Upper lobe of right lung (tissue), 1 donor: ENCODE data around the gene ABCA3. TPM values are rescaled to one million over a fixed set of nuclear protein-coding genes. Genes with fewer than 3 reads are reported as not detected.
A peak's percentile ranks its signal among the peaks of the same experiment; 100 is the strongest.

Experiments used
- ATAC-seq: fragments of 200-7000 bp; cut with Tn5 transposase; one replicate; pipeline ENCODE4 v1.9.1; 2020; ENCODE audit warnings: mild to moderate bottlenecking, moderate library complexity
- DNase-seq: peaks from one replicate; pipeline ENCODE4 v3.0.0-alpha.2; 2020
- H3K27ac ChIP-seq: fragments of 200-600 bp; one replicate; pipeline ENCODE4 v1.8.0; 2022
- H3K27me3 ChIP-seq: fragments of 200-600 bp; one replicate; pipeline ENCODE4 v1.8.0; 2022; ENCODE audit warnings: mild to moderate bottlenecking
- H3K36me3 ChIP-seq: fragments of 200-600 bp; one replicate; pipeline ENCODE4 v1.8.0; 2022
- H3K4me1 ChIP-seq: fragments of 200-600 bp; one replicate; pipeline ENCODE4 v1.8.0; 2022
- H3K4me3 ChIP-seq: fragments of 200-600 bp; one replicate; pipeline ENCODE4 v1.8.0; 2022; ENCODE audit warnings: mild to moderate bottlenecking
- H3K9me3 ChIP-seq: fragments of 200-600 bp; one replicate; pipeline ENCODE4 v1.8.0; 2022
- CTCF ChIP-seq: fragments of 200-600 bp; IDR thresholded peaks from one replicate; pipeline ENCODE4 v1.8.0; 2022; ENCODE audit warnings: antibody characterized with exemption
- intact Hi-C: fragments of 100-400 bp; cut with DNase I; formaldehyde crosslinking; loops from one replicate; pipeline ENCODE4 v1.11.0; 2022
- total RNA-seq: library from RNA; stranded (reverse); fragmentation: NEBNext Ultra II Directional; extraction: Animal tissue kit (Norgen Biotek cat#: 25700); gene quantifications from one replicate; pipeline ENCODE4 v1.2.1, GENCODE V29; 2021
- donor health status: DM: no; HTN: yes; CAD: no; lungs with severe emphysema.

The ABCA3 gene
- total RNA-seq, 1 donor from 2014 or later = 598 TPM

- H3K9me3 ChIP-seq = no peaks in the 10 kb centered on the region
These were observed 44.8 kb upstream of the ABCA3 start for GRCh38 chr16:2385190-2385836.

DNA sequence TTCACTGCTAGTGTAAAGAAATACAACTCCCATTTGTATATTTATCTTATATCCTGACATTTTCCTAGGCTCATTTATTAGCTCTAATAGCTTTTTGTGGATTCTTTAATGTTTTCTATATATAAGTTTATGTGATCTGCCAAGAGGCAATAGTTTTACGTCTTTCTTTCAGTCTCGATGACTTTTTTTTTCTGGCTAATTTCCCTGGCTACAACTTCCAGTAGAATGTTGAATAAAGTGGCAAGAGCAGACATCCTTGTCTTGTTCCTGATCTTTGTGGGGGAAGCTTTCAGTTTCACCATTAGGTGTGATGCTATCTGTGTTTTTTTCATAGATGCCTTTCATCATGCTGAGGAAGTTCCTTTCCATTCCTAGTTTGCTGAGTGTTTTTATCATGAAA lies 43.9 kb upstream of the ABCA3 start:
- ATAC-seq = no peak
- Histone ChIP-seq H3K4me3 (no peak overlapping the region), H3K36me3 (no peaks in the 10 kb centered on the region), H3K27ac (no peak overlapping the region), H3K27me3 (no peaks in the 10 kb centered on the region), H3K4me1 (no peaks in the 10 kb centered on the region), H3K9me3 (no peaks in the 10 kb centered on the region)
- TF ChIP-seq CTCF = no peak
- no peak for DNase-seq
- intact Hi-C loops = no loop called here

More at GRCh38 chr16:2385190-2385836, 44.8 kb upstream of the ABCA3 start:
- H3K27ac ChIP-seq = no peak overlapping the region
- DNase-seq = no peak
- no peaks in the 10 kb centered on the region for H3K4me1 ChIP-seq
- H3K4me3 ChIP-seq = no peak overlapping the region
- H3K36me3 ChIP-seq = no peaks in the 10 kb centered on the region
- intact Hi-C loops = no loop called here
- no peak for TF ChIP-seq CTCF
- peak; percentile 89 for ATAC-seq
- H3K27me3 ChIP-seq = no peaks in the 10 kb centered on the region

DNA sequence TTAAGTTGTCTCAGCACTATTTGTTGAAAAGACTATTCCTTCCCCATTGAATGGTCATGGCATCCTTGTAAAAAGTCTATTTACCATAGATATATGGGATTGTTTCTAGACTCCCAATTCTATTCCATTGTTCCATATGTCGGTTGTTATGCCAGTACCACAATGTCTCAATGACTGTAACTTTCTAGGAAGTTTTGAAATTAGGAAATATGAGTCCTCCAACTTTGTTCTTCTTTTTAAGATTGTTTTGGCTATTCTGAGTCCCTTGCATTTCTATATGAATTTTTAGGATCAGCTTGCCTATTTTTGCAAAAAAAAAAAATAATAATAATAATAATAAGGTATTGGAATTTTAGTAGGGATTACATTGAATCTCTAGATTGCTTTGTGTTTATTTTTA lies 43.0 kb upstream of the ABCA3 start:
- H3K4me1 ChIP-seq = no peaks in the 10 kb centered on the region
- no peaks in the 10 kb centered on the region for H3K27me3 ChIP-seq
- TF ChIP-seq CTCF = no peak
- no peak overlapping the region for H3K4me3 ChIP-seq
- ATAC-seq (no peak), DNase-seq (no peak)
- intact Hi-C loops = no loop called here
- H3K36me3 ChIP-seq = no peaks in the 10 kb centered on the region
- H3K9me3 ChIP-seq = no peaks in the 10 kb centered on the region
- no peak overlapping the region for H3K27ac ChIP-seq

DNA sequence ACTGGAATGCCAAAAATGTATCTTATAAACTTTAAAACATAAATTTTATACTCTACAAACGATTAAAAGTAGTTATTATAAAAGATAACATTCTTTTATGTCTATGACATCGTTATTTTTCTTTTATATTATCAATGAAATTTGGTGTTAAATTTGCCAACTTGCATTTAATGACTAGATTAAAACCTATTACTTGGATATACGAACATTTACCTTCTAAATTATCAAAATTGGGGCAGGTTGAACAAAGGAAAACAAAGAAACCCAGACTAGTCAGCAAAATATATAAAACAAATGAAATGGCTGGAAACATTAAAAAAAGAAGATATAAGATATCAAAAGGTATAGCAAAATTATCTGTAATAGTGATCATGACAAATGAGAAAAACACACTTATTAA lies 34.1 kb upstream of the ABCA3 start:
- Histone ChIP-seq H3K4me1 (peaks cover 5% of the 10 kb centered on the region), H3K27ac (no peak overlapping the region), H3K9me3 (no peaks in the 10 kb centered on the region), H3K4me3 (no peak overlapping the region), H3K36me3 (no peaks in the 10 kb centered on the region), H3K27me3 (no peaks in the 10 kb centered on the region)
- DNase-seq (no peak), ATAC-seq (no peak)
- no peak for TF ChIP-seq CTCF
- intact Hi-C loops = no loop called here

GRCh38 chr16:2373176-2373575 lies 32.6 kb upstream of the ABCA3 start:
- Histone ChIP-seq H3K27ac (no peak overlapping the region), H3K36me3 (no peaks in the 10 kb centered on the region), H3K4me1 (peaks cover 5% of the 10 kb centered on the region), H3K9me3 (no peaks in the 10 kb centered on the region), H3K4me3 (no peak overlapping the region), H3K27me3 (no peaks in the 10 kb centered on the region)
- DNase-seq (no peak), ATAC-seq (no peak)
- no peak for TF ChIP-seq CTCF
- intact Hi-C loops = no loop called here

- H3K4me1 ChIP-seq = peaks cover 5% of the 10 kb centered on the region
- H3K36me3 ChIP-seq = no peaks in the 10 kb centered on the region
- ATAC-seq (peak; percentile 44), DNase-seq (no peak)
- H3K27ac ChIP-seq = no peak overlapping the region
- no peaks in the 10 kb centered on the region for H3K27me3 ChIP-seq
- no peaks in the 10 kb centered on the region for H3K9me3 ChIP-seq
- H3K4me3 ChIP-seq = no peak overlapping the region
- intact Hi-C loops = no loop called here
- TF ChIP-seq CTCF = no peak
These were observed 32.2 kb upstream of the ABCA3 start for GRCh38 chr16:2372684-2373083.
